HPDE6-E6E7 (cell line): ENCODE data around the gene VPREB3.
"Not testable (repeated sequence)": the region's sequence is repeated elsewhere in the genome, so short reads cannot be mapped to it uniquely, and the experiment has no call there.

Source experiments
- DNase-seq: peaks from one replicate; pipeline ENCODE4 v3.0.0; 2011; ENCODE audit warnings: missing footprints; ENCODE audit errors: extremely low spot score

VPREB3 gene

GRCh38 chr22:23742505-23743264 is 11.5 kb downstream of the VPREB3 start:
- DNase-seq, result no peak

GRCh38 chr22:23737696-23738095 is 16.5 kb downstream of the VPREB3 start:
- no peak for DNase-seq

DNA sequence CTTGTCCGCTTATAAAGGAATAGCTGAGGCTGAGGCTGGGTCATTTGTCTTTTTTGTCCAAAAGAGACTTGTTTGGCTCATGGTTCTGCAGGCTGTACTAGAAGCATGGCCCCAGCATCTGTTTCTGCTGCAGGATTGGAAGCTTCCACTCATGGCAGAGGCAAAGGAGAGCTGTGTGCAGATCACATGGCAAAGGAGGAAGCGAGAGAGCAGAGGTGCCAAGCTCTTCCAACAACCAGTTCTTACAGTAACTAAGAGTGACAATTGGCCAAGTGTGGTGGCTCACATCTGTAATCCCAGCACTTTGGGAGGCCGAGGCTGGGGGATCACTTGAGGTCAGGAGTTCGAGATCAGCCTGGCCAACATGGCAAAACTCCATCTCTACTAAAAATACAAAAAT is 26.1 kb downstream of the VPREB3 start:
- not testable (repeated sequence) for DNase-seq

- no peak for DNase-seq
Measured at GRCh38 chr22:23722724-23723123, 31.5 kb downstream of the VPREB3 start.

GRCh38 chr22:23722160-23722559 is 32.1 kb downstream of the VPREB3 start:
- no peak for DNase-seq

- DNase-seq, result no peak
Measured at GRCh38 chr22:23720855-23721254, 33.4 kb downstream of the VPREB3 start.

GRCh38 chr22:23718371-23719165 is 35.7 kb downstream of the VPREB3 start:
- no peak for DNase-seq

DNA sequence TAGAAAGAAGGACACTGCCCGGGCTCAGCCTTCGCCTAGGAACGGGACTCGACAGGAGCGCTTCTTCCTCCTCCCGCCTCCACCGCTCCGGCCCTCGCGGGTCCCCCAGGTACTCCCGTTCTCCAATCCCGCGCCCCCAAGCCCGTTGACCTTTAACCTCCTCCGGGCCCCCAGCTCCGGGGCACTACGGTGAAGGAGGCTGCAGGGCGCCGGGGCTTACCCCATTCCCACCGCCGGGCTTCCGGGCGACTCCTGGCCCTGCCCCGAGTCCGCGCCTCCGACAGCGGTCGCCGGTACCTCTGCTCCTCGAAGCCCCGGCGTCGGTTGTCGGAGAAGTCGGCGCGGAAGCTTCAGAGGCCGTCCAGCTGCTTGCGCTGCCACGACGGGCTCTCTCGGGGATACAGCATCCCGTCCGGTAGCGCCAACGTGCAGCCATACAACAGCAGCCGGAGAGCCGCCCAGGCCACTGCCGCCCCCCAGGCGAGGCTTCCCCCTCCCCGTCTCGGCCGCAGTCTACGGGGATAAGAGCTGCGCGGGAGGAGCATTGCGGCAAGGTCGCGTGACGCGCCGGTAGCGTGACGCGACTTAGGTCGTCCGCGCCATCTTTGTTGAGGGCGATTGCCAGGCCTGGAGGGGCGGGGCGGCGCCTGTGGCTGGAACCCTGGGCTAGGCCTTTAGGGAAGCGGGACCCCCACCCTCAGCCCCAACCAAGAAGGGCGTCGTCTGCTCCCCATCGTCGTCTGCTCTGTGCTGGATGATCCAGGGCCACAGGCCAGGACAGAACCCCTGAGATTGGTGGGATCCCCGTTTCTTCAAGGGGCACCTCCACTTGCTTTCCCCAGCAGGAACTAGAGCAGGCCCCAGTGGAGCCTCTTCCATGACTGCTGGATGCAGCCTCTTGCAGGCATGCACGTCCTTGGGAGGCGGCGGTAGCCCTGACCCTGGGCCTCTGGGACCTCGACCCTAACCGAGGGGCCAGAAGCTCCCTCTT is 37.1 kb downstream of the VPREB3 start:
- peak; percentile 83 for DNase-seq

DNA sequence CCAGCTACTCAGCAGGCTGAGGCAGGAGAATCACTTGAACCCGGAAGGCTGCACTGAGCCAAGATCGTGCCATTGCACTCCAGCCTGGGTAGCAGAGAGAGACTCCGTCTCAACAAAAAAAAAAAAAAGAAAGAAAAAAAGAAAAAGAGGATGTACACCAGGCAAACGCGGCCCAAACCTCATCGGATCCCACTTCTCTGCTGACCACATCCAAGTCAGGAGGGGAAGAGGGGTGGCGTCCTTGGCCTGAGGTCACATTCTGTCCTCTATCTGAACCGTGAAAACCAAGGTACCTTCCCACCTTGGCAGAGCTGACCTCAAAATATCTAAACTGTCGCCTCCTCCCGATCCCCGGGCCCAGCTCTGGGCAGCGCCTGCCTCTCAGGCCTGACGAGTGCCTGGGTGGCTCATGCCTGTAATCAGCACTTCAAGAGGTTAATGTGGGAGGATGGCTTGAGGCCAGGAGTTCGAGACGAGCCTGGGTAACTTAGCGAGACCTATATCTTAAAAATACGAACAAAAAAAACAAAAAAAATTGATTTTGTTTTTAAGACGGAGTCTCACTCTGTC is 38.3 kb downstream of the VPREB3 start:
- DNase-seq, result no peak

- no peak for DNase-seq
Measured at GRCh38 chr22:23714596-23715578, 39.3 kb downstream of the VPREB3 start.

- DNase-seq, result no peak
Measured at GRCh38 chr22:23713696-23714595, 40.3 kb downstream of the VPREB3 start.

DNA sequence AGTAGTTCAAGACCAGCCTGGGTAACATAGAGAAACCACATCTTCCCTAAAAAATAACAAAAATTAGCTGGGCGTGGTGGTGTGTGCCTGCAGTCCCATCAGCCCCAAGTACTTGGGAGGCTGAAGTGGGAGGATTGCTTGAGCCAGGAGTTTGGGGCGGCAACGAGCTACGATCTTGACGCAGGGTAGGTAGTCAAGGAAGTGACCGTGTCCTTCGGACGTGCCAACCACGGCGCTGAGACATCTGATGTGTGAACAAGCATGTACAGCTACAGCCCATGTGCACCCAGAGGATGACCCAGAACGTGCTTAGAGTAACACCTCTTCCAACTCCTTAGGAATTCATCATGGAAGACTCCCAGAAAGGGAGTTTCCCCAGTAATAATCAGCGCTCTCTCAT is 42.0 kb downstream of the VPREB3 start:
- DNase-seq, result no peak

- DNase-seq, result no peak
Measured at GRCh38 chr22:23709107-23709506, 45.1 kb downstream of the VPREB3 start.

- no peak for DNase-seq
Measured at GRCh38 chr22:23708270-23708669, 46.0 kb downstream of the VPREB3 start.

DNA sequence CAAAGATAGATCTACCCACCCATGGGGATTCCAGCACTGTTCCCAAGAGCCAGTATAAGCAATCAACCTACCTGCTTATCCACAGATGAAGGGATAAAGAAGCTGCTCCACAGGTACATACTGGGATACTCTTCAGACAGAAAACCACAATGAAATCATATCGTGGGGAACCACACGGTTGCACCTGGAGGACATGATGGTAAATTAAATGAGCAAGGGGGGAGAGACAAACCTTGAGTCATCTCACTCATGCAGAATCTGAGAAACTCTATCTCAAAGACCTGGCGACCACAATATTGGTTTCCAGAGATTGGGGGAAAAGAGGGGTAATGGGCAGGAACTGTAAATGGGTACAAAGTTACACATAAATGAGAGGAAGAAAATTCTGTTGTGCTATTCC is 48.9 kb downstream of the VPREB3 start:
- DNase-seq, result no peak

DNA sequence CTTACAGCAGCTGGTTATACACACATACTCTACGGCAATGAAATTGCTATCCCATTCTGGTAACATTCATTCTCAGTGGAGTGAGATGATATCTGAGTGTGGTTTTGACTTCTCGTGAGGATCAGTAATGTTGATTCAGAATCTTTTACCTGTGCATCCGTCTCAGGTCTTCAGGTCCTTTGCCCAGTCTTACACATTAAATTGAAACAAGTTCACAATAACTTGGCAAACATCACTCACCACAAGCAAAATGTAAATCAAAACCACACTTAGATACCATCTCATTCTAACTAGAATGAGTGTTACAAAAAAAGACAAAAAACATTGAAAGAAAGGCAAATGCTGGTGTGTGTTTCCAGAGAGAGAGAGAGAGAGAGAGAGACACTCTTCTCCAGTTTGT is 49.4 kb downstream of the VPREB3 start:
- DNase-seq, result no peak

DNA sequence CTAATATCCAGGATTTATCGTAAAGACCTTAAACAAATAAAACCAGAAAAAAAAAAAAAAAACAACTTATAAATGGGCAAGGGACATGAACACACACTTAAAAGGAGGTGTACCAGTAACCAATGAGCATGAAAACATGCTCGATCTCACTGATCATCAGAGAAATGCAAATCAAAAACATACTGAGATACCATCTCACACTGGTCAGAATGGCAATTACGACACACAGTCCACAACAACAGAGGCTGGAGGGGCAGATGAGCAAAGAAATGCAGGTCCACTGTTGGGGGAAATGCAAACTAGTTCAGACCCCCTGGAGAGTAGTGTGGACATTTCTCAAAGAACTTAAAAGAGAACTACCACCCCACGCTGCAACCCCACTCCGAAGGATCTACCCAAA is 50.2 kb downstream of the VPREB3 start:
- DNase-seq, result no peak
